ENCODE data around the gene CDH15.

The CDH15 gene

DNA sequence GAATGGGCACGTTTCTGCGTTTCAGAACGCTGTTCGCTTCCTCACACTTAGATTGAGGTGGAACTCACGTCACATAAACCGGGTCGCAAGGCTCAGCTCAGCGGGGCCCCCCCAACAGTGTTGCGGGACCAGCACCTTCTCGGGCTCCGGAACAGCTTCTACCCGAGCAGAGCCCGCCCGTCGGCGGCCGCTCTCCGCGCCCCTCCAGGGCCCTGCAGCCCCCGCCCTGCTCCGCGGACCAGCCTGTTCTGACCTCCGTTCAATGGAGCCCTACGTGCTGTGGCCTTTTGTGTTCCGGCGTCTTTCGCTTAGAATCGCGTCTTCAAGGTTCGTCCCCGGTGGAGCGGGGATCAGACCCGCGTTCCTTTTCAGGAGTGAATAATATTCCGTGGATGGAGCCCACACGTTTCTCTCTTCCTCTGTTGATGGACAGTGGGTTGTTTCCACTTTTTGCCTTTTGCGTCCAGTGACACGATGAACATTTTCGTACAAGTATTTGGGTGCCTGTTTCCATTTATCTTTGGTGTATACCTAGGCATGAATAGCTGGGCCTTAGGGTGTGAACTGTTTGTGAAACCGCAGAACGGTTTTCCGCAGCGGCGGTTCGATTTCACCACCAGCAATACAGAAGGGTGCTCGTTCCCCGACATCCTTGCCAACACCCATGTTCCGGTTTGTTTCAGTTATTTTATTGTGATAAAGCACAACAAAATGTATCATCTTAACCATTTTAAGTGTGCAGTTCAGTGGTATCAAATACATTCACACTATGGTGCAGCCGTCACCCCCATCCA, 31.1 kb downstream of the CDH15 start:
- Histone ChIP-seq H3K36me3 (ENCODE audit: insufficient read depth, low read length) (no peaks in the 10 kb centered on the region), H4K20me1 (ENCODE audit: insufficient read depth, low read length) (0 out of 2 replicates have a peak, but pooled peaks cover 3% of the 10 kb centered on the region), H3K9me3 (ENCODE audit: insufficient read depth, low read length, severe bottlenecking) (no peaks in the 10 kb centered on the region), H3K4me2 (ENCODE audit: insufficient read depth, low read length) (no peak overlapping the region), H3K4me3 (ENCODE audit: low read depth in 1 of 2, low read length in 2 of 2) (no peak overlapping the region), H3K4me1 (ENCODE audit: insufficient read depth, low read length) (no peaks in the 10 kb centered on the region), H3K79me2 (ENCODE audit: insufficient read depth, low read length) (no peaks in the 10 kb centered on the region), H3K9ac (ENCODE audit: low read depth, low read length) (no peak overlapping the region), H2AFZ (ENCODE audit: low read depth, low read length) (no peak overlapping the region), H3K27me3 (ENCODE audit: insufficient read depth, low read length, poor library complexity) (no peaks in the 10 kb centered on the region), H3K27ac (ENCODE audit: low read length) (no peak overlapping the region)
- DNase-seq (no peak), ATAC-seq (ENCODE audit: insufficient read depth, low read depth) (no peak)
- no peak for TF ChIP-seq CTCF (IDR thresholded peaks at IDR 0.05; ENCODE audit: borderline replicate concordance, extremely low read depth, low read length, poor library complexity, severe bottlenecking)
- TF ChIP-seq EZH2 (IDR thresholded peaks at IDR 0.05; ENCODE audit: borderline replicate concordance, low read depth, low read length, severe bottlenecking), result no peak

- H3K27me3 ChIP-seq (ENCODE audit: insufficient read depth, low read length, poor library complexity), result no peaks in the 10 kb centered on the region
- no peak overlapping the region for H3K4me2 ChIP-seq (ENCODE audit: insufficient read depth, low read length)
- TF ChIP-seq EZH2 (IDR thresholded peaks at IDR 0.05; ENCODE audit: borderline replicate concordance, low read depth, low read length, severe bottlenecking) (no peak), CTCF (IDR thresholded peaks at IDR 0.05; ENCODE audit: borderline replicate concordance, extremely low read depth, low read length, poor library complexity, severe bottlenecking) (no peak)
- H3K9ac ChIP-seq (ENCODE audit: low read depth, low read length), result no peak overlapping the region
- H3K4me1 ChIP-seq (ENCODE audit: insufficient read depth, low read length), result no peaks in the 10 kb centered on the region
- ATAC-seq (ENCODE audit: insufficient read depth, low read depth) (no peak), DNase-seq (no peak)
- no peak overlapping the region for H3K27ac ChIP-seq (ENCODE audit: low read length)
- H2AFZ ChIP-seq (ENCODE audit: low read depth, low read length), result no peak overlapping the region
- no peak overlapping the region for H3K4me3 ChIP-seq (ENCODE audit: low read depth in 1 of 2, low read length in 2 of 2)
- no peaks in the 10 kb centered on the region for H3K36me3 ChIP-seq (ENCODE audit: insufficient read depth, low read length)
- no peaks in the 10 kb centered on the region for H3K79me2 ChIP-seq (ENCODE audit: insufficient read depth, low read length)
- no peaks in the 10 kb centered on the region for H3K9me3 ChIP-seq (ENCODE audit: insufficient read depth, low read length, severe bottlenecking)
- H4K20me1 ChIP-seq (ENCODE audit: insufficient read depth, low read length), result no peaks in the 10 kb centered on the region
Observed at GRCh38 chr16:89207993-89208392, 36.4 kb downstream of the CDH15 start.

DNA sequence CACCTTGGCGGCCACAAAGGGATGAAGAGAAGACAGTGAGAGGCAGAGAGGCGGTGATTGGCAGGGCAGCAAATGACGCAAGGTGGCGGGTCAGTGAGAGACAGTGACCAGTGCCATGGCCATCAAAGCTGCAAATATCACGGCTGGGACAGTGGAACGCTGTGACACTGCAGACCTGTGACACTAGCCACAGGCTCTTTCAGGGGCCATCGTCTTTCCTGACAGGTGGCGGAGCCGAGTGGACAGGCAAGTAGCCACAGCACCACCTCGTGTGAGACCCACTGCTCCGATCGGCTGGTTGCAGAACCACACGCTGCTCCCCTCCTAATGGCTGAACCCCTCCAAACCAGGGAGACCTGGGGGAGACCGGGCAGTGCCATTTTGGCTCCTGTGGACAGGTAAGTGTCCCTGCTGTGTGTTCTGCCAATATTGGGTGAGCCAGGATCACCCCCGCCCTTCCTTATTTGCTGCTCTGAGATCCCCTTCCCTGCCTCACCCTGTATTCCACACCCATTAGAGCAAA, 38.0 kb downstream of the CDH15 start:
- H3K4me3 ChIP-seq (ENCODE audit: low read depth in 1 of 2, low read length in 2 of 2), result no peak overlapping the region
- H4K20me1 ChIP-seq (ENCODE audit: insufficient read depth, low read length), result no peaks in the 10 kb centered on the region
- H3K4me2 ChIP-seq (ENCODE audit: insufficient read depth, low read length), result no peak overlapping the region
- H3K27ac ChIP-seq (ENCODE audit: low read length), result no peak overlapping the region
- H3K4me1 ChIP-seq (ENCODE audit: insufficient read depth, low read length), result no peaks in the 10 kb centered on the region
- no peak overlapping the region for H3K9ac ChIP-seq (ENCODE audit: low read depth, low read length)
- H3K79me2 ChIP-seq (ENCODE audit: insufficient read depth, low read length), result no peaks in the 10 kb centered on the region
- no peaks in the 10 kb centered on the region for H3K27me3 ChIP-seq (ENCODE audit: insufficient read depth, low read length, poor library complexity)
- no peaks in the 10 kb centered on the region for H3K36me3 ChIP-seq (ENCODE audit: insufficient read depth, low read length)
- H2AFZ ChIP-seq (ENCODE audit: low read depth, low read length), result no peak overlapping the region
- TF ChIP-seq EZH2 (IDR thresholded peaks at IDR 0.05; ENCODE audit: borderline replicate concordance, low read depth, low read length, severe bottlenecking) (no peak), CTCF (IDR thresholded peaks at IDR 0.05; ENCODE audit: borderline replicate concordance, extremely low read depth, low read length, poor library complexity, severe bottlenecking) (no peak)
- no peaks in the 10 kb centered on the region for H3K9me3 ChIP-seq (ENCODE audit: insufficient read depth, low read length, severe bottlenecking)
- DNase-seq (no peak), ATAC-seq (ENCODE audit: insufficient read depth, low read depth) (no peak)
